H9 (cell line): ENCODE data around the gene PLPP6. TPM values are rescaled to one million over a fixed set of nuclear protein-coding genes. Genes with fewer than 3 reads are reported as not detected.

Source experiments
- DNase-seq: peaks from one replicate; pipeline ENCODE4 v3.0.0-alpha.2; 2017
- H2AFZ ChIP-seq: one replicate; pipeline ENCODE4 v1.6.1; 2013; ENCODE audit warnings: mild to moderate bottlenecking, low read length, control low read depth, moderate library complexity
- H2AK5ac ChIP-seq: 2 replicates; pipeline ENCODE4 v1.6.1; 2013; ENCODE audit warnings: low read length, control low read depth, mixed read lengths; ENCODE audit not compliant: insufficient read length
- H2BK120ac ChIP-seq: one replicate; pipeline ENCODE4 v1.6.1; 2013; ENCODE audit warnings: low read depth, mild to moderate bottlenecking, low read length, control low read depth, inconsistent platforms; ENCODE audit not compliant: poor library complexity, severe bottlenecking
- H2BK12ac ChIP-seq: 2 replicates; pipeline ENCODE4 v1.6.1; 2013; ENCODE audit warnings: low read length, control low read depth, mixed read lengths, low read depth; ENCODE audit not compliant: insufficient read length
- H2BK15ac ChIP-seq: 2 replicates; pipeline ENCODE4 v1.6.1; 2013; ENCODE audit warnings: low read depth, low read length, control low read depth
- H2BK20ac ChIP-seq: one replicate; pipeline ENCODE4 v1.6.1; 2013; ENCODE audit warnings: low read depth, mild to moderate bottlenecking, low read length, control low read depth, inconsistent platforms; ENCODE audit not compliant: poor library complexity, severe bottlenecking
- H2BK5ac ChIP-seq: 2 replicates; pipeline ENCODE4 v1.6.1; 2013; ENCODE audit warnings: low read length, control low read depth, mixed read lengths; ENCODE audit not compliant: insufficient read length
- H3K14ac ChIP-seq: 2 replicates; pipeline ENCODE4 v1.6.1; 2013; ENCODE audit warnings: low read length, control low read depth; ENCODE audit not compliant: insufficient read depth
- H3K18ac ChIP-seq: 2 replicates; pipeline ENCODE4 v1.6.1; 2013; ENCODE audit warnings: low read depth, mild to moderate bottlenecking, mixed read lengths, low read length, control low read depth; ENCODE audit not compliant: insufficient read length
- H3K23ac ChIP-seq: 2 replicates; pipeline ENCODE4 v1.6.1; 2013; ENCODE audit warnings: low read length, control low read depth, mixed read lengths, low read depth; ENCODE audit not compliant: insufficient read length
- H3K23me2 ChIP-seq: 2 replicates; pipeline ENCODE4 v1.6.1; 2013; ENCODE audit warnings: low read depth, mild to moderate bottlenecking, mixed read lengths, low read length, control low read depth; ENCODE audit not compliant: insufficient read length, poor library complexity, severe bottlenecking
- H3K27ac ChIP-seq: 2 replicates; pipeline ENCODE4 v1.5.1; 2013; ENCODE audit warnings: low read length, control low read depth, mixed read lengths, low read depth; ENCODE audit not compliant: insufficient read length
- H3K27me3 ChIP-seq: 2 replicates; pipeline ENCODE4 v1.6.1; 2013; ENCODE audit warnings: low read length, control low read depth, inconsistent platforms; ENCODE audit not compliant: insufficient read depth
- H3K4ac ChIP-seq: 2 replicates; pipeline ENCODE4 v1.6.1; 2013; ENCODE audit warnings: low read depth, mild to moderate bottlenecking, control low read depth, inconsistent platforms, low read length, moderate library complexity
- H3K4me1 ChIP-seq: 2 replicates; pipeline ENCODE4 v1.6.1; 2013; ENCODE audit warnings: low read length, control low read depth, inconsistent platforms; ENCODE audit not compliant: insufficient read depth
- H3K4me2 ChIP-seq: 2 replicates; pipeline ENCODE4 v1.6.1; 2013; ENCODE audit warnings: low read length, control low read depth, mixed read lengths; ENCODE audit not compliant: insufficient read length, insufficient read depth
- H3K56ac ChIP-seq: 2 replicates; pipeline ENCODE4 v1.6.1; 2013; ENCODE audit warnings: low read depth, mild to moderate bottlenecking, mixed read lengths, low read length, control low read depth; ENCODE audit not compliant: insufficient read length
- H3K79me1 ChIP-seq: 2 replicates; pipeline ENCODE4 v1.6.1; 2013; ENCODE audit warnings: low read depth, mild to moderate bottlenecking, moderate library complexity, low read length, control low read depth, inconsistent platforms; ENCODE audit not compliant: insufficient read depth, poor library complexity, severe bottlenecking
- H3K79me2 ChIP-seq: 2 replicates; pipeline ENCODE4 v1.6.1; 2013; ENCODE audit warnings: low read length, control low read depth, inconsistent platforms; ENCODE audit not compliant: insufficient read depth
- H3K9ac ChIP-seq: 2 replicates; pipeline ENCODE4 v1.6.1; 2013; ENCODE audit warnings: low read length, control low read depth, mixed read lengths; ENCODE audit not compliant: insufficient read length; ENCODE audit errors: extremely low read depth
- H3K9me3 ChIP-seq: one replicate; pipeline ENCODE4 v1.6.1; 2013; ENCODE audit warnings: low read depth, low read length, inconsistent platforms; ENCODE audit not compliant: control insufficient read depth
- H3T11ph ChIP-seq: one replicate; pipeline ENCODE4 v1.6.1; 2013; ENCODE audit warnings: mild to moderate bottlenecking, low read length, control low read depth, inconsistent platforms
- H4K20me1 ChIP-seq: one replicate; pipeline ENCODE4 v1.6.1; 2013; ENCODE audit not compliant: control insufficient read depth, insufficient read length, insufficient read depth
- H4K5ac ChIP-seq: 2 replicates; pipeline ENCODE4 v1.6.1; 2013; ENCODE audit warnings: low read depth, mild to moderate bottlenecking, mixed read lengths, low read length, control low read depth; ENCODE audit not compliant: insufficient read length
- H4K8ac ChIP-seq: replicated peaks from 2 replicates; pipeline ENCODE4 v1.6.1; 2013; ENCODE audit warnings: low read length, control low read depth, mixed read lengths, low read depth; ENCODE audit not compliant: insufficient read length
- H4K91ac ChIP-seq: 2 replicates; pipeline ENCODE4 v1.6.1; 2013; ENCODE audit warnings: low read depth, mild to moderate bottlenecking, moderate library complexity, mixed read lengths, low read length, control low read depth; ENCODE audit not compliant: insufficient read length
- H3K27ac Mint-ChIP-seq, 3 experiments: 2 replicates in 2 of 3; 3 replicates in 1 of 3; pipeline ENCODE4 v1.8.0; 2020 to 2021; ENCODE audit warnings: mixed read lengths in 3 of 3, mild to moderate bottlenecking in 1 of 3, moderate library complexity in 1 of 3
- H3K27me3 Mint-ChIP-seq: 2 replicates; pipeline ENCODE4 v1.8.0; 2021; ENCODE audit warnings: low read depth, mild to moderate bottlenecking, moderate library complexity, mixed read lengths
- H3K36me3 Mint-ChIP-seq, 3 experiments: 2 replicates in 2 of 3; 3 replicates in 1 of 3; pipeline ENCODE4 v1.8.0; 2020 to 2021; ENCODE audit warnings: low read depth in 3 of 3, mixed read lengths in 3 of 3; ENCODE audit not compliant: insufficient read depth in 1 of 3
- H3K4me1 Mint-ChIP-seq, 2 experiments: 2 replicates each; pipeline ENCODE4 v1.8.0; 2020; ENCODE audit warnings: mixed read lengths in 2 of 2
- H3K4me3 Mint-ChIP-seq, 2 experiments: 2 replicates in 1 of 2; 3 replicates in 1 of 2; pipeline ENCODE4 v1.8.0; 2020 to 2021; ENCODE audit warnings: mild to moderate bottlenecking in 2 of 2, mixed read lengths in 2 of 2, moderate library complexity in 1 of 2
- H3K9me3 Mint-ChIP-seq, 2 experiments: 2 replicates in 1 of 2; 3 replicates in 1 of 2; pipeline ENCODE4 v1.8.0; 2020; ENCODE audit warnings: mild to moderate bottlenecking in 2 of 2, mixed read lengths in 2 of 2, moderate library complexity in 1 of 2
- CTCF ChIP-seq: fragments of 200-600 bp; sonication (generic); conservative IDR thresholded peaks from 3 replicates; pipeline ENCODE4 v1.8.0; 2021; ENCODE audit warnings: antibody characterized with exemption, mild to moderate bottlenecking
- WGBS: extraction: QIAGEN DNeasy Blood & Tissue Kit; methylation state at CpG from one replicate; pipeline ENCODE4 v1.1.7; 2013; ENCODE audit warnings: missing lambda C conversion rate, low lambda C conversion rate, mixed read lengths; ENCODE audit not compliant: insufficient read length; ENCODE audit errors: extremely low coverage; 5-methylcytosine and 5-hydroxymethylcytosine counted together
- total RNA-seq: library from RNA; stranded (reverse); gene quantifications from 2 replicates; pipeline ENCODE4 v1.2.1, GENCODE V29; 2021

Gene PLPP6
- total RNA-seq, 1 experiment from 2014 or later = 7.6 TPM

DNA sequence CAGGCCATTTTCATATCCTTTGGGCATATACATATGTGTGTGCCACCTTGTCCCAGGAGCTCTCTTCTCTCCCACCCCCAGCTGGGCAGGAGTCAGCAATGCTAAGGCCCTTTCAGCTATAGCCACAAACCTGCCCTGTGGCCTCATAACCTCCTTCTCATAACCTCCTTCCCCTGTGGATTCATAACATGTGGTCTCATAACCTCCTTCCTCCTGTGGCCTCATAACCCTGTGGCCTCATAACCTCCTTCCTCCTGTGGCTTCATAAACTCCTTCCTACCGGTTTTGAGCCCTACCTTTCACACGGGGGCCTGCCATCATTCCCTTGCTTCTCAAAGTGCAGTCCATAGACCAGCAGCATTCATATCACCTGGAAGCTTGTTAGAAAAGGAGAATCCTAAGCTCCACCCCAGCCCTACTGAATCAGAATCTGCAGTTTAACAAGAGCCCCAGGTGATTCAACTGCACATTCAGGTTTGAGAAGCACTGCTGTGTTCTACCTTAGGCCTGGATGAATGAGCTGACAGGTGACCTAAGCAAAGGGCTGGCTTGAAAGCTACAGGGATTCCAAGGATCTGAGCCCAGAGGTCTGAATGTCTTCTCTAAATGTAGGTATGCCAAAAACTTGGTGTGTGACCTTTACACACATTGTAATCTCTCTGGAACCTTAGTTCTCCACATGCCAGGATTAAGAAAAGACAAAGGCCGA lies 41.9 kb upstream of the PLPP6 start:
- Histone ChIP-seq H3K79me2 (no peaks in the 10 kb centered on the region), H3K56ac (no peak overlapping the region), H4K5ac (no peak overlapping the region), H3K4me1 (peaks cover 12% of the 10 kb centered on the region; the same call in 1 of the 2 replicates), H3K23ac (no peak overlapping the region), H2BK15ac (no peak overlapping the region), H3K4me2 (no peak overlapping the region), H3K18ac (no peak overlapping the region), H3K4ac (no peak overlapping the region), H4K91ac (no peak overlapping the region), H2BK20ac (no peak overlapping the region), H2AK5ac (no peak overlapping the region), H4K20me1 (no peaks in the 10 kb centered on the region), H2AFZ (no peak overlapping the region), H3K9me3 (no peaks in the 10 kb centered on the region), H2BK5ac (no peak overlapping the region), H3K23me2 (no peaks in the 10 kb centered on the region), H3K27ac (no peak overlapping the region), H3K27me3 (no peaks in the 10 kb centered on the region), H4K8ac (no peak overlapping the region), H3K9ac (no peak overlapping the region), H2BK12ac (no peak overlapping the region), H3T11ph (no peak overlapping the region), H3K14ac (no peak overlapping the region), H2BK120ac (no peak overlapping the region), H3K79me1 (no peaks in the 10 kb centered on the region)
- peaks cover 37% of the 10 kb centered on the region in 2 experiments for H3K4me1 Mint-ChIP-seq
- DNase-seq = no peak
- no peak for TF ChIP-seq CTCF
- no peaks in the 10 kb centered on the region for H3K36me3 Mint-ChIP-seq
- WGBS = no CpG with 5 or more reads among the region's 3 CpGs
- no peaks in the 10 kb centered on the region for H3K9me3 Mint-ChIP-seq
- H3K4me3 Mint-ChIP-seq = no peak overlapping the region
- peak overlapping the region; percentile 31 to 96 (median 69) for H3K27ac Mint-ChIP-seq
- no peaks in the 10 kb centered on the region for H3K27me3 Mint-ChIP-seq
